Measurements from ENCODE around the gene NPPB.
"Not testable (repeated sequence)": the region's sequence is repeated elsewhere in the genome, so short reads cannot be mapped to it uniquely, and the experiment has no call there.

The NPPB gene

GRCh38 chr1:11858613-11858967, at the start of gene NPPB:
Gene NPPB (minus strand): TSS chr1:11858945. CDS start chr1:11858833, 112 bp downstream.
- DNase-seq = no peak

- peak; percentile 89 for DNase-seq
Measured at GRCh38 chr1:11908095-11908675, 49.4 kb upstream of the NPPB start.

- DNase-seq = peak; percentile 96
Measured at GRCh38 chr1:11907275-11908094, 48.7 kb upstream of the NPPB start.

GRCh38 chr1:11906870-11907269, 48.1 kb upstream of the NPPB start:
- DNase-seq = no peak

GRCh38 chr1:11904978-11905377, 46.2 kb upstream of the NPPB start:
- DNase-seq = no peak

- DNase-seq = not testable (repeated sequence)
Measured at GRCh38 chr1:11904156-11904555, 45.4 kb upstream of the NPPB start.

- DNase-seq = no peak
Measured at GRCh38 chr1:11903210-11903609, 44.5 kb upstream of the NPPB start.

- DNase-seq = not testable (repeated sequence)
Measured at GRCh38 chr1:11901446-11901845, 42.7 kb upstream of the NPPB start.

GRCh38 chr1:11898831-11899467, 40.2 kb upstream of the NPPB start:
- DNase-seq = no peak

GRCh38 chr1:11898086-11898785, 39.5 kb upstream of the NPPB start:
- no peak for DNase-seq

GRCh38 chr1:11894501-11894900, 35.8 kb upstream of the NPPB start:
- not testable (repeated sequence) for DNase-seq

- DNase-seq = peak; percentile 72
Measured at GRCh38 chr1:11893907-11894251, 35.1 kb upstream of the NPPB start.

GRCh38 chr1:11891433-11892186, 32.9 kb upstream of the NPPB start:
- no peak for DNase-seq

- no peak for DNase-seq
Measured at GRCh38 chr1:11888877-11889208, 30.1 kb upstream of the NPPB start.

GRCh38 chr1:11888206-11888876, 29.6 kb upstream of the NPPB start:
- DNase-seq = no peak

GRCh38 chr1:11887666-11888007, 28.9 kb upstream of the NPPB start:
- no peak for DNase-seq

- DNase-seq = no peak
Measured at GRCh38 chr1:11886986-11887665, 28.4 kb upstream of the NPPB start.

- DNase-seq = no peak
Measured at GRCh38 chr1:11885916-11886315, 27.2 kb upstream of the NPPB start.

GRCh38 chr1:11882814-11883538, 24.2 kb upstream of the NPPB start:
- DNase-seq = no peak

- no peak for DNase-seq
Measured at GRCh38 chr1:11881749-11882441, 23.1 kb upstream of the NPPB start.

All from CD4-positive, alpha-beta T cell treated with Interleukin-21 for 1 hour (primary cell).